HG02678 (cell line): Measurements from ENCODE around the gene KLHL6.

ENCODE experiments used
- ATAC-seq: cut with Tn5 transposase; IDR thresholded peaks from one replicate; pipeline ENCODE4 v1.9.1; 2021; ENCODE audit warnings: mild to moderate bottlenecking, moderate library complexity; ENCODE audit not compliant: unreplicated experiment

KLHL6 gene

DNA sequence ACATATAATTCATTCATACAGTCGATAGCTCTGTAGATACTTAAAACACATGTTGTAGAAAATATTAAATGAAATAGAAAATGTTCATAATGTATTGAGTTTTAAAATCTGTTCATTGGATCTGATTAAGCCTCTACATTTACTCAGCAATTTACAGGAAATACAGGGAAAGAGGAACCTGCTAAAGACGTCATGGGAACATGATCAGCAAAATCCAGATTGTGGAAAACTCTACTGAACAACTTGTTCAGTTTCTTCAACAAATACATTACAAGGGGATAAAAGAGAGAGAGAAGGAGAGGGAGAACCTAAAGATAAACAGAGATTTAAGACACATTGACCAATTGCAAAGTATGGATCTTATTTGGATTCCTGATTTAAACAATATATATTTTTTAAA is 46.7 kb downstream of the KLHL6 start:
- no peak for ATAC-seq

DNA sequence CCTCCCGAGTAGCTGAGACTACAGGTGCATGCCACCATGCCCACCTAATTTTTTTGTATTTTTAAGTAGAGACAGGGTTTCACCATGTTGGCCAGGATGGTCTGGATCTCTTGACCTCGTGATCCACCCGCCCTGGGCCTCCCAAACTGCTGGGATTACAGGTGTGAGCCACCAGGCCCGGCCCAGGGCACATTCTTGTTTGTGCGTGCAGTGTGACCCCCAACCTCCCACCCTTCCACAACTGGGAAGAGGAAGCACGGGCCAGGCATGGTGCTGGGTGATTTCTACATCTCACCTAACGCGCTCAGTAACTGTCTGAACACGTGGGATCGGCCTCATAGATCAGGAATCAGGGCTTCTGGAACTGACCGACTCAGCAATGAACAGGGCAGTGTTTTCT is 48.0 kb downstream of the KLHL6 start:
- no peak for ATAC-seq

DNA sequence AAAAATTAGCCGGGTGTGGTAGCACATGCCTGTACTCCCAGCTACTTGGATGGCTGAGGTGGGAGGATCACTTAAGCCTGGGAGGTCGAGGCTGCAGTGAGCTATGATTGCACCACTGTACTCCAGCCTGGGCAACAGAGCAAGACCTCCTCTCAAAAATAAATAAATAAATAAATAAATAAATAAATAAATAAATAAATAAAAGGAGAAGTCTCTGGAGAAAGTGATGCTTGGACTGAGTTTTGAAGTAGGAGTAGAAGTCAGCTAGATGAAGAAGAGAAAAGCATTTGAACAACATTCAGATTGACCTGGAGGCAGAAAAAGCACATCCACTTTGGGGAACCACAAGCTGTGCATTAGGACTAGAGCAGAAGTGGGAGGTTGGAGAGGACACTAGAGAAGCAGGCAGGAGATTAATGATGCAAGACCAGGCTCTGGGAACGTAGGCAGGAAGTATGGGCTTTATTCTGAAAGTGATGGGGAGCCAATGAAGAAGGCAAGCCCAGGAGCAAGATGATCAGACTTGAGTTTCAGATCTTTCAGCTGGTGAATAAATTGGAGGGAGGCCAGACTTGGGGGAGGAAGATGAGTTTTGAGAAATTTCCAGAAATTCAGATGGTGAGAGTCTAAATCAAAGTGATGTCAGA is 48.7 kb downstream of the KLHL6 start:
- no peak for ATAC-seq

DNA sequence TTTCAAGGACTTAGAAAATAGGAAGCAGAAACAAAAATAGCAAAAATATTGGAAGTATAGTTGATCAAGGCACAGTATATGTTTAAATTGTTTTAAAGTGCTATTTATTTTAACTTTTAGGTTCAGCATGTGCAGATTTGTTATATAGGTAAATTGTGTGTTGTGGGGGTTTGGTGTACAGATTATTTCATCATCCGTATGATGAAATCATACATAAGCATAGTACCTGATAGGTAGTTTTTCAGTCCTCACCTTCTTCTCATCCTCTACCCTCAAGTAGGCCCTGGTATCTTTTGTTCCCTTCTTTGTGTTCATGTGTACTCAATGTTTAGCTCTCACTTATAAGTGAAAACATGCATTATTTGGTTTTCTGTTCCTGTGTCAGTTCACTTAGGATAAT is 50.9 kb downstream of the KLHL6 start:
- ATAC-seq, result no peak

DNA sequence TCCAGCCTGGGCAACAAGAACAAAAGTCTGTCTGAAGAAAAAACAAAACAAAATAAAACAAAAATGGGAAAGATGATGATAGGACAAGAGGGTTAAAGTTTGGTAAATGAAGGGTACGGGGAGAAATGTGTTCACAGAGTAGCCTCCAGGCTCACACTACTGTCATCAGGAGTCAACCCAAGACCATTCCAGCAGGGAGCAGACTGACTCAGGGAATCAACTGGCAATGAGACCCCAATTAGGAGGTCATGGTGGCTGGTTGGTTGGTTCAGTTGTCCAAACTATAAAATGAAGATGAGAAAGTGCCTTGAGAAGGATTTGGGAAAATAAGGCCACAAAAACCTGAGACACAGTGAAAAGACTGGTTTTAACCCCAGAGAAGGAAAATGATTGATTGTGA is 51.8 kb downstream of the KLHL6 start:
- no peak for ATAC-seq

DNA sequence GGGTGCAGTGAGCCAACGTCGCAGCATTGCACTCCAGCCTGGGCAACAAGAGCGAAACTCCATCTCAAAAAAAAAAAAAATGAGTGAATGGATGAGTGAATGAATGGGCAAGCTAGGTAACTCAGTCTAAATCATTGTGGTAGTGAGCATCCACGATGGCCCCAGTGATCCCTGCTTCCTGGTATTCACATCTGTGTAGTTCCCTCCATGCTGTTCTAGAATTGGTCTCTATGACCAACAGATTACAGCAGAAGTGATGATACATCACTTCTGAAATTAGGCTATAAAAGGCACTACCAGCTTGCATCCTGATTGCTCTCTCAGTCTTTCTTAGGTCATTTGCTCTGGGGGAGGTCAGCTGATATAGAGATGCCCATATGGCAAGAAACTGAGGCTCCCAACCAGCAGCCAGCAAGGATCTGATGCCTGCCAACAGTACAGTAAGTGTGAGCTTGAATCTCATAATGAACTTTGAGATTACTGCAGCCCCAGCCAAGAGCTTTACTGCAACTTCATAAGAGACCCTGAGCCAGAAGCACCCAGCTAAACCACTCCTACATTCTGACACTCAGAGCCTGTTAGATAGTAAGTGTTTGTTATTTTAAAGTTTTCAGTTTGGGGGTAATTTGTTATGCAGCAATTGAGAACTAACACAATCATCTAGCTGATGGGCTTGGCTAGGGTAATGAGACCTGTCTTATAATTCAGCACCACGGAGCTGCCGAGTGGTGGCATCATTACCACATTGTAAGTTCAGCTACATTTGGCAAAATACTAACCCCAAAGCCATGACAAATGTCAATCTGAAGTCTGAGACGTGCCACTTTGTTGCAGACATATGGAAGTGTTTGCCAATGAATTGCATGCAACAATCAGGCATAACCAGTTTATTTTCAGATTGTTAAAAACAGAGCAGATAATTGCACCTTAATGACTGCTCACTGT is 53.0 kb downstream of the KLHL6 start:
- no peak for ATAC-seq

DNA sequence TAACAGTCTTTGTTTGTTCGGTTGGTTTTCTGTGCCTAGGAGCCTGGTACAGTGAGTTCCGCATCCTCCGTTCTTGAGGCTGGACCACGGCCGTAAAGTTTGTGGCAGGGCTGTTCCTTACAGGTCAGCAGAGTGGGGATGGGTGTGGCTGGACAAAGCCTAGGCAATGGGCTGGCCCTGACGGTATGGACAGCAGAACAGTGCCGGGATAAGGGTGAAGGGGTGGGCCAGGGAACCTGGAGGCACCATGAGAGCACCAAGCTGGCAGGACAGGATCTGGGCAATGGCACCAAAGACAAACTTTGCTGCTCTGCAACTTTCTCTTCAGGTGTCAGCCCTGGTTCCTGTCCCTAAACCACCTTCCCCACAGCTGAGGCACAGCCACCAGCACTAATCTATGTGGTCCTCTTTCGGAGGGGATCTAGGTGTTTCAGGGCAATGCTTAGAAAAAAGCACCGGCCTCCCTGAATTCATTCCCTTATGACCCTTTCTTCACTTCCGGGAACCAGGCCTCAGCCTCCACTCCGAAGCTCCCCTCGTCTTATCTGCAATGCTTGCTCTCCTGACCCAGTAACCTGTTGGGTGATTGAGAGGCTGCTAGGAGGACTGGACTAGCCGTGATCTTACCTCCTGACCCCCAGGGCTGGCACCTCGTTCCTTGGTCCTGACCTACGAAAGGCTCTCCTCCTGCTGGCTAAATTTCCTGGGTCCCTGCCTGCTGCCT is 54.4 kb downstream of the KLHL6 start:
- no peak for ATAC-seq

DNA sequence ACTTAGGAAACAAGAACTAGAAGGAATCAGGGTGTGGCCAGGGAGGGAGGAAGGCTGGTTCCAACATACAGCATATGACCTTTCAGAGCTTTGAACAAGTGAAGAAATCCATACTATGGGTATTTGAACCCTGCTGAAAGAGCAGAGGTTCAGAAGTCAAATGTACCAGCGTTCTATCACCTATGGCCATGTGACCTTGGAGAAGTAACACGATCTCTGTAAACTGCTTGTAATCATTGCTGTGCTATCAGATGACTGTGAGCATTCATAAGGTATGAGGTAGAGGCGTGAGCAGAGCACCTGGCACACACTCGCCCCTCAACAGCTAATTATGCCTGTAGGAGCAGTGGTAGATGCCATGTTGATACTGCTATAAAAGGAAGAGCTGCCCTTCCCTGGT is 55.2 kb downstream of the KLHL6 start:
- no peak for ATAC-seq

DNA sequence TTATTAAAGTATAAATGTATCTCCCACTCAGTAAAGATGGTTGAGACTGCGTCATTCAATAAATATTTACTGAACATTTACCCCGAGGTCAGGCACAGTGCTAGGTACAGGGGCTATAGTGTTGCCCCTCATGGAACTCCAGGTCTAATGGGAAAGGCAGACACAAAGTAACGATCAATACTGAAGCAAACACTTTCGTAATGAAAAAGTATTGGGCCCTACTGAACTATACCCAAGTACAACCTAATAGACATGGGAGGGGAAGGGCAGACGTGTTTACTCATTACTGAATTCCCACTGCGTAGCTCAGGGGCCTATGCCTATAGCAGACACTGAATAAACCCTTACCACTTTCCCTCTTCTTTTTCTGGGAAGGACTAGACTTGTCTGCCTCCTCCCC is 56.9 kb downstream of the KLHL6 start:
- ATAC-seq, result no peak

DNA sequence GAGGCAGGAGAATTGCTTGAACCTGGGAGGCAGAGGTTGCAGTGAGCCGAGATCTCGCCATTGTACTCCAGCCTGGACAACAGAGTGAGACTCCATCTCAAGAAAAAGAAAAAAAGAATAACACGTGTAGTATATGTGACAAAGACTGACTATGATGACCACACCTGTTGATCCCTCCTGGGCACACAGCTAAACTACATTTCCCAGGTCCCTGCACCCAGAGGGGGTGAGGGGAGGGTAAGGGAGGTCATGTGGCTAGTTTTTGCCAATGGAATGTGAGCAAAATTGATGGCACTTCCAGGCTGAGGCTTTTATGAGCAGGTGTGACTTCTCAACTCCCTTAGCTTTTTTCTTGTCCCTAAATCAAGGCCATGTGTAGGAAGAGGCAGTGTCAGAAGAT is 58.2 kb downstream of the KLHL6 start:
- no peak for ATAC-seq

DNA sequence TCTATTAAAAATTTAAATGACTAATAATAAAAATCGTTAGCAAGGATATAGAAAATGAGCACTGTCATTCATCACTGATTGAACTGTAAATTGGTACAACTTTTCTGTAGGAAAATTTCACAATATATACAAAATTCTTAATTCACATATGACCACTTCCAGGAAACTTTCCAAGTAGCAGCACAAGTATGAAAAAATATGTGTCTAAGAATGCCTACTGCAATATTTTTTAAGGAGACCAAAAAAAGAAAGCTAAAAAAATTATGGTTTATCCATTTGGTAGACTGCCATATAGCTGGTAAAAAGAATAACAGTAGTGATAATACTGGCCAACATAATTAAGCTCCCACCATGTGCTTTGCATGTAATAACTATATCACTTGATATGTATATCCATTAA is 59.2 kb downstream of the KLHL6 start:
- ATAC-seq, result no peak

DNA sequence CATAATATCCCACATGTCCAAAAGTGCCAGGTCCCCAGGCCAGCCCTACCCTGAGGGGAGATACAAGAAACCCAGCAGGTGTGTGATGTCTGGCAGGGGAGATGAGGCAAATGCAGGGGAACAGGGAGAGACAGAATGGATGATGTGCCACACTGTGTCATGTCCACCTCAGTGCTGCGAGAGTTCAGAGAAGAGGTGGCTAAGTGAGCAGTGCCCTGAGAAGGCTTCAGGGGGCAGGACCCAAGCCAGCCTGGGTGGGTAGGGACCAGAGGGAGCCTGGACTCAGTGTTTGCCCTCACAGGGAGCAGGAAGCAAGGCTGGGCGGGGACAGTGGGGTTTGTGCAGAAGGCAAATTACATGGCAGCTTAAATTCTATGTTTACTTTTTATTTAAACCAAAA is 61.2 kb downstream of the KLHL6 start:
- no peak for ATAC-seq

DNA sequence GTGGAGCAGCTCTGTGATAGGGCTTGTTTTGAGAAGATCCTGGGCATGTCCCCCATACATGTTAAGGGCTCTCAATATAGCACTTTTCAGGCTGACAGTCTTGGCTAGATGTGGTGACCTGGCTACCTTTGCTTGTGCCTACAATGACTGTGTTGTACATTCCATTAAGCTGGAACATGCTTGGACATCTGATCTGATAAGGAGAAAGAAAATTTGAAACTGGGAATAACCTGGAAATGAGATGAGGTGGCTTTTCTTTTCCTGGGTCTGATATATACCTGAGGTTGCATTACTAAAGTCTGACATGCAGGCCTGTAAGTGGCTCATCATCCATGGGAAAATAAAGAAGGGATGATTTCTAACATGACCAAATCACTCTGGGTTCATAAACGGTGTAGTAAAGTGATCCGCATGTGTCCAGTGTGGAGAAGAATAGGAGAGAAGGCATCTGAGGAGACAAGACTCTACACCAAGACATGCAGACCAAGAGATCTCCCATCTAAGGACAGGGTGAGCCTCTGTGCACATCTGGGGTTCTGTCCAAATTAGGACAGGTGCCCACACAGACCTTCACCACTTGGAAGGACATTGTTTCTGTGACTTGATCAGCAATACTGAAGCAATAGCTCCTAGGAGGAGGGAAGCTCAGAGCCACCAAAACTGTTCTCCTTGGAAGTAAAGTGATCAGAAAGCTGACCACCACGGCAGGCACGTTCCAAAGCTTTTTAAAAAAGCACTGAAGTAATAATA is 62.0 kb downstream of the KLHL6 start:
- no peak for ATAC-seq

DNA sequence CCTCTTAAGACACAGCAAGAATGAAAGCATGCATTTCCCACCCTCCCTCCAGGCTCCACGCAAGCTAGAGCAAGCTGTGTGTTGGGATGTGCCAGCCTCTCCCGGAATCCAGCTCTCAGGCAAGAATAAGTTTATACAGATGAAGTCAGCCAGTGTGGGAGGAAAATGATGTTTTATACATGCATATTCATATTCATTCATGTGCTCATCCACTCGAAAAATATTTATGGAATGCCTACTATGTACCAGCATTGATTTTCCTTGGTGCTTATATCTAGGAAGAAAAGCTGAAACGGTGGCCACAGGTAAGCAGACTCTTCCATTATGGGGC is 62.7 kb downstream of the KLHL6 start:
- no peak for ATAC-seq

DNA sequence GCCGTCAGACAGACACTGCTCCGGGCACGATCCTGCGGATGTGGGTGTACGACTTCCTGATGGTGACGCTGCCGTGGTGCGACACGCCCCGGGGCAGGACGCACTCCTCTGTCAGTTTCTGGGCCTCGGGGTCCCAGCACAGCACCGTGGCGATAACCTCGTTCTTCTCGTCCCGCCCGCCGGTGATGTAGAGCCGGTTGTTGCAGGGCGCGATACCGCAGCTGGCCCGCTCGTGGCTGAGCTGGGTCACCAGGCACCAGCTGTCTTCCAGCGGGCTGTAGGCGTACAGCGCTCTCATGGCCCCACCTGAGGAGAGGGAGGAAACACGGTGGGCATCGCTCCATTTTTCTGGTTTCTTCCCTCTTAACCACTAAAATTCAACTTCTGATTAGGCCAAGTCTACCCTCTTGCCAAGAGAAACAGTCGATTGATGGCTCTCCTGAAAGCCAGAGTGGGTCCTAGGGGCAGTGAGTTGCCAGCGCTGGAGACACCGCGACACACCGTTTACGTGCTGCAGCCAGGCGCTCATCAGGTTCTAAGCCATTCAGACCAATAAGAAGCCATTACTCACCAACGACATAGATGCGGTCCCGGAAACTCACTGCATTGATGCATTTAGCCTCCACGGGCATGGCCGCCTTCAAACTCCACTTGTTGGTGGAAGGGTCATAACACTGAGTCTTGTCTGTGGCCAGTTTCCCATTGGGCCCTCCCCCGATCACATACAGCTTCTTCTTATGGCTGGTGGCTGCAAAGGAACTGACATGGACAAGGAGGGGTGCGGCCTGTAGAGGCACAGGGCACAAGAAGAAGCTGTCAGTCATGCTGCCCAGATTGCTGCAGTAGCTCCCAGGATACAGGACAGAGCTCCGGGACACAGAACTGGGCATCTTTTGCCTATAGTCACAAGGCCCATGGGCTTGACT is 63.3 kb downstream of the KLHL6 start:
- no peak for ATAC-seq

DNA sequence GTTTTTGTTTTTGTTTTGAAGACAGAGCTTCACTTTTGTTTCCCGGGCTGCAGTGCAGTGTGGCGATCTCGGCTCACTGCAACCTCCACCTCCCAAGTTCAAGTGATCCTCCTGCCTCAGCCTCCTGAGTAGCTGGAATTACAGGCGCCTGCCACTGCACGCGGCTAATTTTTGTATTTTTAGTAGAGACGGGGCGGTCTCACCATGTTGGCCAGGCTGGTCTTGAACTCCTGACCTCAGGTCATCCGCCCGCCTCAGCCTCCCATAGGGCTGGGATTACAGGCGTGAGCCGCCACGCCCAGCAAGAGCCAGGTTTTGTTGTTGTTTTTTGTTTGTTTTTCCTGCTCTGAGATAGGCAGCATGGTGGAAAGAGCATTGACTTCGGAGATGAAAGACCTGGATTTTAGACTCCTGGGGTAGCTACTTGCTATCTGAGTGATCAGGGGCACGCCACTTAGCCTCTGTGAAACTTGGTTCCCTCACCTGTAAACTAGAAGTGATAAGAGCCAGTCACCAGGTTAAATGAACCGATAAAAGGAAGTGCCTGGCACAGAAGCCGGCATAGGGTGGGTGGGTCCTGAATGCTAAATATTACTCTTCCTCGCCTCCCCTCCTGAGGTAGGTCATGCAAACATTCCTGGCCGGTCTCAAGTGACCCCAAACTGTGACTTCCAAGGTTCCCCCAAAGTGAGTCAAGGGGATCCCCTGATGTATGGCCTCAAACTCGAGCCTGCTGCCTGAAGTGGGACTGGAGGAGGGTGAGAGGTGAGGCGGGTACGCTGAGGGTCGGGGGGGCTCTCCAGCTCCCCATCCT is 64.2 kb downstream of the KLHL6 start:
- no peak for ATAC-seq

DNA sequence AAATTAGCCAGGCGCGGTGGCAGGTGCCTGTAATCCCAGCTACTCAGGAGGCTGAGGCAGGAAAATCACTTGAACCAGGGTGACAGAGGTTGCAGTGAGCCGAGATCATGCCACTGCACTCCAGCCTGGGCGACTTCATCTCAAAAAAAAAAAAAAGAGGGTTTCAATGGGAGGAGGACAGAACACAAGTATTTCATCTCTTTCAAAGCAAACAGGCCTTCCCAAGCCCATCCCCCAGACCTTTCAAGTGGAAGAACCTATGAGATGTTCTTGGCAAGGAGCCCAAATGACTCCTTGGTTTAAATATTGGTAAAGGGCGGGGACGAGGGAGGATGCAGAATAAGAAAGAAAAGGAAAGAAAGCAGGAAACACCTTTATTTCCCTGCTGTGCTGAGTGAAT is 64.9 kb downstream of the KLHL6 start:
- no peak for ATAC-seq

DNA sequence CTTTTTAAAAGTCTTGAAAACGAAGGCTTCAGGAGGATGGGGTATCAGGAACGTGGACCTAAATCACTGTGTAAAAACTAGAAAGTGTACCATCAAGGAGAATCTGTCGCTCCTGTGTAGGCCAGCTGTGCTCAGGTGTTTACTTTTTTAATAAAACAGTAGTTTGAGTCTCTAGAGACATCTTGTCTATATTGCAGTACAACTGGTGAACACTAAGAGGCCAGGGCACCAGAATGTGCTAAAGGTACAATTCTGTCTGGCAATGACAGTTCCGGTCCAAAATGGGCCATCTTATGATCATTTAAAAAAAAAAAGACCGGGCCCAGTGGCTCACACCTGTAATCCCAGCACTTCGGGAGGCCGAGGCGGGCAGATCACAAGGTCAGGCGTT is 65.3 kb downstream of the KLHL6 start:
- no peak for ATAC-seq

DNA sequence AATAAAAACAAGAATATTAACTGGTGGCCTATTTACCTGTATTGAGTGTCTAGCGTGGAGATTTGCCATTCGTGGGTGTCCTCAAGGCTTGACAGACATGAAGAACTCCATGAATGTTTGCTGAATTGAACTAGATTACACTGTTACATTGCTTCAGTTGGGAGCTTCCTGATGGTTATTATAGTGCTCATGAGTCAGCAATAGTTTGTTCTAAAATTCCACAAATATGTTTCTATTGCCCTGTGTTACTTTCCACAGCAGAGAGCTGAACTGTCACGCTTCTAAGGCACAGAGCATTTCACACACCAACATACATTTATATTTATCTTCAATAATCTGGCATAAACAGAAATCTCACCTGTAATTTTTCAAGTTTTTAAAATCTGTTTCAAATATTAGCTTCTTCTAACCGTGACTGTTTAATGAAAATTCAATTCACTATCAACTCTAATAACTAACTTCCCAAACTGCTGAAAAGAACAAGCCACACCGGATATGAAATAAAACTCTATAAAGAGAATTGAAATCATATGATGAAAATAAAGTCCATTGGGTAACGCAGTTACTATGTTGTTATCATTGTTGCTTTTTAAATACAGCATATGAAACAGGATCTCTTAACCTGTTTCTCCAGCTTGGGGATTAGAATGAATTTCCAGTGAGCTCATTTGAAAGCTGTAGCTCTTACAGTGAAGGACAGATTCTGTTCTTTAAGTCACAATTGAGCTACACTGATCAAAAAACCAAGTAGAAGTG is 65.9 kb downstream of the KLHL6 start:
- no peak for ATAC-seq
